ENCODE results near the gene CPNE6.

Gene CPNE6

DNA sequence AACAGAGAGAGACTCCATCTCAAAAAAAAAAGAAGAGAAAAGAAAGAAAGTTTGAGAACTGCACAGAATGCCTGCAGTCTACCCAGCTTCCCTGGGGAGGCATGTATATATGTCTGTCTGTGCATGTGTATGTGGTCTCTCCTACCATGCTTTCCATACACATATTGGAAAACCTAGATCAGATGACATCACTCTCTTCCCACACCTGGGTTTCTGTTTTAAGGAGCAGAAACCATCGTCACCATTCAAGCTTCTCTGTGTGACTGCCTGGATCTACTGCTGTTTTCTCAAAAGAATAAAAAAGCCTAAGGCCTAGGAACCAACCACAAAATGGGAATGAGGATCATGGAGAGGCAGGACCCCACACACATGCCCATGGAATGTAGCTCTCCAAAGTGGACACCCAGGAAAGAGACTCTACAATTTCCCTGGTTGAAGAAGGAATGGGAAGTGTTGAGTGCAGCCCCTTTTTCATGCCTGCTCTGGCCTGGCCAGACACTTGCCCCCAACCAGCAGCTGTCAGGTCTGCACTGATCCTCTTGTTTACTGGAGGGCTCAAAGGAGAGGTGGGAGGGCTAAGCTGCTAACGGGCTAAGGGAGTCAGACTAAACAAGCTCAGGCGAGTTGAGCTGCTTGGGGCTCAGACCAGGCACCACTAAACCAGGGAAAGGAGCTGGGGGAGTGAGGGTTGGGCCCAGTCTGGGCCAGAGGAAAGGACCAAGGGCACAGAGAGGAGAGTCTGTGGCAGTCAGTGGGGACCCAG is 15.0 kb downstream of the CPNE6 start:
- no peak for DNase-seq (ENCODE audit: low read depth)

DNA sequence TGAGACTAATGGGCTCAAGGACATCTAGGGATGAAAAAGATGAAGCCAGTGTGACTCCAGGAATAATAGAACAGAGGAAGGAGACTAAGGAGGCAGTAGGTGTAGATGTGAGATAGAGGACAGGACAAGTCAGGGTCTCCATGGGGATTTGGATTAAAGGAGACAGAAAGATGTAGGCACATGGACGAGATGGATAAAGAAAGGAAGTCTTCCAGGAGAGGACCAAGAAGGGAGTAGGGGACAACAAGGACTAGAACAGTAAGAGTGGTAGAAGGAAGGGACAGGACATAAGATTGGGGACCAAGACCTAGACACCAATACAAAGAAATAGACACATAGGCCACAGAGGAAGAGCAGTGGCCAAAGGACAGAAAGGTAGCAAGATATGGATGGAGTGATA is 15.6 kb downstream of the CPNE6 start:
- no peak for DNase-seq (ENCODE audit: low read depth)

DNA sequence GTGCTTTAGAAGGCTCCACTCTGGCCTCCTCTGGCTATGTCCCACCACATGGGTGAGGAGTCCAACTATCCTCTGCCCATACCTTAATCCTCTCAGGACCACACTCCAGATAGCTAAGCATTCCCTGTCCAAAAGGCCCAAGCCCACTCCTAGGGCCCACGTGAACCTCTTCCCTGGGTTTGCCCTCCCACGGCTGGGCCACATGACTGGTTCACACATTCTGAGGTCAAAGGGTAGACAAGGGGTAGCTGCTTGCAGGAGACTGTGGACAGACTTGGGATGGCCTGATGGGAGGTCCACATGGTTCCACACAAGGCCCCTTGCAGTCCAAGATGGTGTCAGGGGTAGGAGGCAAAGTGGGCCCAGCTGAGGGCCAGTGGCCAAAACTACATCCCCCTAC is 16.7 kb downstream of the CPNE6 start:
- DNase-seq (ENCODE audit: low read depth), result no peak

- no peak for DNase-seq (ENCODE audit: low read depth)
Measured at GRCh38 chr14:24089890-24090289, 18.5 kb downstream of the CPNE6 start.

- no peak for DNase-seq (ENCODE audit: low read depth)
Measured at GRCh38 chr14:24092110-24092504, 20.7 kb downstream of the CPNE6 start.

GRCh38 chr14:24092505-24093206 is 21.3 kb downstream of the CPNE6 start:
- DNase-seq (ENCODE audit: low read depth), result no peak

GRCh38 chr14:24093207-24093900 is 22.0 kb downstream of the CPNE6 start:
- no peak for DNase-seq (ENCODE audit: low read depth)

GRCh38 chr14:24093901-24094840 is 22.8 kb downstream of the CPNE6 start, which contains the start of gene PCK2:
PCK2 (plus strand) TSS chr14:24094311; CDS start chr14:24094406, 95 bp downstream.
- DNase-seq (ENCODE audit: low read depth), result peak; percentile 78

- no peak for DNase-seq (ENCODE audit: low read depth)
Measured at GRCh38 chr14:24094841-24095270, 23.5 kb downstream of the CPNE6 start.

DNA sequence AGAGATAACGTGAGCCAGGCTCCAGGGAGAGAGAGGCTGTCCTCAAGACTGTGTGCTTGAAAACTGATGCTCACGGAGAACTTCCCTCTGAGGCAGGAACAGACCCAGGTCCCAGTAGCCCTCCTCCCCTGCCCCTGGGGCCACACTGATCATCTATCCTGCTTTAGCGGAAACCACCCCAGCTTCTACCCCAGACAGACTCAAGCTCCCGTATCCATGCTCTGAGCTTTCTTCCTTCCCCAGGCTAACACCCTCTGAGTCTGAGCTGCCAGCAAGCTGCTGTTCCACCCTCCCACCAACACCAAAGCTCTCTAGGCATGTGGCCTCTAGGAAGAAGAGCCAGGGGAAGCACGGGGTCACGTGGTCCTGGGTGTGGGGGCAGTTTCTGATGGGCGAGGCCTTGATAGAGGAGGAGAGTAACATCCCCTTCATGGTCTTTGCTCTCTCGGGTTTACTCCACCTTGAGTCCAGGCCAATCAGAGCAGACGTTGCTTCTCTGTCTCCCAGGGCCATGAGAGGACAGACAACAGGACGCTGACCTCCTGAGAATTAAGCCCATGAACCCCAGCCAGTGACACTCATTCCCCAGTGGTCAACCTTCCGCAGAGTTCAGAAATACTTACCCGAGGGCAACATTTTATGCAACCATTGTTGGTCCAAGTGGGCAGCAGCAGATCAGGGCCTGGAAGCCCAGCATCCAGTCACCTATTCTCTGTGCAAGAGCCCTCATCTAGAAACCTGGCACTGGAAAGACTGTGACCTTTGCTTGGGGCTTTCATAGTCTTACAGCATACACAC is 24.1 kb downstream of the CPNE6 start:
- DNase-seq (ENCODE audit: low read depth), result peak; percentile 19

GRCh38 chr14:24096545-24097181 is 25.3 kb downstream of the CPNE6 start:
- no peak for DNase-seq (ENCODE audit: low read depth)

DNA sequence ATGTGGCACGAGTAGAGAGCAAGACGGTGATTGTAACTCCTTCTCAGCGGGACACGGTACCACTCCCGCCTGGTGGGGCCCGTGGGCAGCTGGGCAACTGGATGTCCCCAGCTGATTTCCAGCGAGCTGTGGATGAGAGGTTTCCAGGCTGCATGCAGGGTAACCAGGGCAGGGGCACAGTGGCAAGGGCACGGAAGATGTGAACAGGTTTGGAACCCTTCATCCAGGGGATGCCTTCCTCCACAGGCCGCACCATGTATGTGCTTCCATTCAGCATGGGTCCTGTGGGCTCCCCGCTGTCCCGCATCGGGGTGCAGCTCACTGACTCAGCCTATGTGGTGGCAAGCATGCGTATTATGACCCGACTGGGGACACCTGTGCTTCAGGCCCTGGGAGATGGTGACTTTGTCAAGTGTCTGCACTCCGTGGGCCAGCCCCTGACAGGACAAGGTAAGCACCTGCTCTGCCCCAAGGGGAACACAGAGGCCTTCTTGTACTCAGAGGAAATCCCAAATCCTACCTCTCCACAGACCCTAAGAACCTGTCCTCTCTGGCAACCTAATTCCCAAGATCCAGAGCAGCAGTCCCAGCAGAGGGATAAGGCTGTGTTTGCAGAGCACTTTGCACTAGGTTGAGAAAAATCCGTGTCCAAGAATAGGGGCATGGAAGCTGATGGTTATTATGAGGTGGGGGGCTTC is 27.0 kb downstream of the CPNE6 start:
- DNase-seq (ENCODE audit: low read depth), result no peak

- no peak for DNase-seq (ENCODE audit: low read depth)
Measured at GRCh38 chr14:24098927-24099813, 27.8 kb downstream of the CPNE6 start.

GRCh38 chr14:24100197-24100981 is 29.0 kb downstream of the CPNE6 start:
- no peak for DNase-seq (ENCODE audit: low read depth)

- no peak for DNase-seq (ENCODE audit: low read depth)
Measured at GRCh38 chr14:24100982-24101494, 29.7 kb downstream of the CPNE6 start.

- DNase-seq (ENCODE audit: low read depth), result no peak
Measured at GRCh38 chr14:24102357-24103048, 31.1 kb downstream of the CPNE6 start.

DNA sequence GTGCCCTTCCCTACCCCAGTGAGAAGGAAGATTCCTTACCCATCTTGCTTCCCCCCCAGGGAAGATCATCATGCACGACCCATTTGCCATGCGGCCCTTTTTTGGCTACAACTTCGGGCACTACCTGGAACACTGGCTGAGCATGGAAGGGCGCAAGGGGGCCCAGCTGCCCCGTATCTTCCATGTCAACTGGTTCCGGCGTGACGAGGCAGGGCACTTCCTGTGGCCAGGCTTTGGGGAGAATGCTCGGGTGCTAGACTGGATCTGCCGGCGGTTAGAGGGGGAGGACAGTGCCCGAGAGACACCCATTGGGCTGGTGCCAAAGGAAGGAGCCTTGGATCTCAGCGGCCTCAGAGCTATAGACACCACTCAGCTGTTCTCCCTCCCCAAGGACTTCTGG is 32.1 kb downstream of the CPNE6 start:
- no peak for DNase-seq (ENCODE audit: low read depth)

Measured in activated gamma-delta T cell treated with anti-CD3 and anti-CD28 coated beads, Interleukin-2, amount 50 U/mL, for 16 hours (primary cell).